GM21619 (cell line): Measurements from ENCODE around the gene IKZF4.
A peak's percentile ranks its signal among the peaks of the same experiment; 100 is the strongest.
"Not testable (repeated sequence)": the region's sequence is repeated elsewhere in the genome, so short reads cannot be mapped to it uniquely, and the experiment has no call there.

Source experiments
- ATAC-seq: cut with Tn5 transposase; IDR thresholded peaks from one replicate; pipeline ENCODE4 v1.9.1; 2021; ENCODE audit not compliant: unreplicated experiment

Gene IKZF4

DNA sequence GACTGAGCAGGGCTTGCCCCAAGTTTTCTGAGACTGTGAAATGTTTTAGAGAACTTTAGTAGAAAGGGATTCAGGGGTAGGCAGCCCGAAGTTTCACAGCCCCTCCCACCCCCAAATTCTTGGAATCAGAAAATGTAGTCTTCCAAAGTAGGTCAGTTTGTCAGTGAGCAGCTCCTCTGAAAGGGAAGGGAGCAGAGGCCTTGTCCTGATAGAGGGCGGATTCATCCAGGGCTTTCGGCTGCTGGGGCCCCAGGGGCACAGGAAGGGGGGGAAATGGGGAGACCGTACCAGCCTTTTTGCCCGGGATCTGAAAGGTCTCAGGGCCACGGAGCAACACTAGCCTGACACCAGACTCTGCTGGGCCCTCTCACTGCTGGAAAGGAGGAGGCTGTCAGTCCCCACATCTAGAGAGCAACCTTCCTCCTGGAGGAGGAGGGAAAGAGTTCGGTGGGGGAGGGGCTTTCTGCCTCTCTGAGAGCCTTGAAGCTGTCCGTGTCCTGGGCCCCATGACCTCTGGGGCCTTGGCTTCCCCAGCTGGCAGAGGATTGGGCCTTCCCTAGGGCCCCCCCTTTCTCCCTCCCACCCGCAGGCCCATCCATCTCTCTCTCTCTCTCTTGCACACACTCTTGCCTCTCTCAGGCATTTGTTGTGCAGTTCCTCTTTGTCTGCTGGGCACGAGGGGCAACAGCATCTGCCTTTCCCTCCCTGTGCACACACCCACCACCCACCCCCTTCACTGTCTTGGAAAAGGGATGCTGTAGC is at the start of gene IKZF4:
IKZF4 (plus strand) TSS at position 621 of the 762 bp plus-strand sequence. CDS start 451 bp downstream, outside the sequence.
- no peak for ATAC-seq

DNA sequence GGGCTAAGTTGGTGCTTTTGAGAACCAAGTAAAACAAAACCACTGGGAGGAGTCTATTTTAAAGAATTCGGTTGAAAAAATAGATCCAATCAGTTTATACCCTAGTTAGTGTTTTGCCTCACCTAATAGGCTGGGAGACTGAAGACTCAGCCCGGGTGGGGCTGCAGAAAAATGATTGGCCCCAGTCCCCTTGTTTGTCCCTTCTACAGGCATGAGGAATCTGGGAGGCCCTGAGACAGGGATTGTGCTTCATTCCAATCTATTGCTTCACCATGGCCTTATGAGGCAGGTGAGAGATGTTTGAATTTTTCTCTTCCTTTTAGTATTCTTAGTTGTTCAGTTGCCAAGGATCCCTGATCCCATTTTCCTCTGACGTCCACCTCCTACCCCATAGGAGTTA is 48.8 kb upstream of the IKZF4 start:
- no peak for ATAC-seq

DNA sequence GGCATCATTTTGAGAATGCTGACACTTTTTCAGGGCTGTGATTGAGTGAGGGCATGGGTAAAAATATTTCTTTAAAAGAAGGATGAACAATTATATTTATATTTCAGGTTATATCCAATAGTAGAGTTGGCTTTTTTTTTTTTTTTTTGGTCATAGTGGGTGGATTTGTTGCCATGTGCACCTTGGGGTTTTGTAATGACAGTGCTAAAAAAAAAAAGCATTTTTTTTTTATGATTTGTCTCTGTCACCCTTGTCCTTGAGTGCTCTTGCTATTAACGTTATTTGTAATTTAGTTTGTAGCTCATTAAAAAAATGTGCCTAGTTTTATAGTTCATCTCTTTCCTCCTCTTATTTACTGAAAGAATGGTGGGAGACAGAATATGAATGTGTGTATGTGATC is 48.4 kb upstream of the IKZF4 start:
- ATAC-seq, result no peak

DNA sequence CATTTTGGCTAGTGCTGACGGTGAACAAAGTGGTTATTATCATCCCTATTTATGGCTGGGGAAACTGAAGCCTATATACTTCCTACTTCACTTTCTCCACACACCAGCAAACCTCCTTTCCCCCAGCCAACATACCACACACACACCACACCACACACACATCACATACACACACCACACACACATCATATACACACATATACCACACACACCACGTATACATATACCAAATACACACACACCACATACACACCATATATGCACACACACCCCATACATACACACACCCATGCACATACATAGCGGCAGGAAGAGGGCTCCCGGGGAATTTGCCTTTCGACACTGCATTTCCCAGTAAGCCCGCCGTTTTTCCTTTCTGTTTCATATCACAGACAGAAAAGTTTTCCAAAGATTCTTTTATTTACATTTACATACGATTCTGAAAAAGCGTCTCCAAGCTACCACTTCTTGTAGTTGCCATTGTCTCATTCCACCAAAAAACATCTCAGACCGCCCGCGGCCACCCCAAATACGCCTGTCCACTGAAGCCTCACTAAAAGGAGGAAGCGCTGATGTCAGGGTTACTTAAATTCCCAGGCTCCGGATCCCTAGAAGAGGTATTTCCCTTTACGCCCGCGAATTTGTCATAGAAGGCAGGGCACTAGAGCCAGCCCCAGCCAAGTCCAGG is 47.8 kb upstream of the IKZF4 start:
- no peak for ATAC-seq

DNA sequence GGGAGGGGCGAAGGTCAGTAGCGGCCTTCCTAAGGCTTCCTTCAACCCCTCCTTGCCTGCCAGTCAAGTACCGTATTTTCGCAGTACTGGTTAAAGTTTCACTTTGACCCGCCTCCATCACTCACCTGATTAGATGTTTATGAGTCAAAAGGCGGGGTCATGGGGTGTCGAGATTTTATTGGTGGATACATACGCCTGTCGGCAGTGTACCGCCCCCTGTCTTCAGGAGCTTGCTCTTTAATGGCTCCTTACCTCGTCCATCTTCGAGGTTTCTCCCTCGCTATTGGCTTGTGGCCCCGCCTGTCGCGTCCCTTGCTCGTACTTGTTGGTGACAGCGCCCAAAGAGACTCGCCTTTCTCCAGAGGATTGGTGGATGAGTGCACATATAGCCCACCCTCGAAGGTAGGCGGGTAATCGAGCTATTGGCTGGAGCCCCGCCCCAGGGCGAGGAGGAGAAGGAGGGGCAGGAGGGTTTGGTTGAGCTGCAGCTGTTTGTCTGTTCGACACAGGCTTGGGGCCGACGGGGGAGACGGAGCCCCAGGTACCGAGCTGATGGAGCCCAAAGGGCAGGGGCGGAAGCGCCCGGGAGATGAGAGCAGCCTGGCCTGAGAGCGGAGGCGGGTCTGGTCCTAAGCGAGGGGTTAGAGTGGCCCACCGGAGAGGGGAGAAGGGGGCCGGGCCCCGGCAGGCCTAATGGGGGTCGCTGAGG is 47.1 kb upstream of the IKZF4 start, which contains the start of gene RAB5B:
RAB5B (plus strand) TSS at position 480 of the 709 bp plus-strand sequence. CDS start 12,883 bp downstream, outside the sequence.
- peak; percentile 92 for ATAC-seq

DNA sequence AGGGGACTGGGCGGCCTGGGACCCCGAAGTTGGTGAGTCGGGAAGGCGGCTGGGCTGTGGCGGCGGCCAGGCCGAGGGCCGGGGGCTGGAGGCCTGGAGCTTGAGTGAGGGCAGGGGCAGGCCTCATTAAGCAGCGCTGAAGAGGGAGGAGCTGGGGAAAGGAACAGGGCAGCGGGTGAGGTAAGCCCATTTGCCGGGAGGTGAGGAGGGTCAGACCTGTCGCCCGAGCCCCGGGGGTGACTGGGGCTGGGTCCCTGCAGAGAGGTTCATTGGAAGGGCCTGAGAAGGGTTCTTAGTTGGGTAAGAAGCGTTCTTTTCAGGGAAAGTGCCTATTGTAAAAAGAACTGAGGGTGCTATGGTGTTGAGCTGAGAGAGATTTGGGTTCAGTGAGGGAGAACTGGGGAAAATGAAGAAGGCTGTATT is 46.5 kb upstream of the IKZF4 start:
- ATAC-seq, result peak; percentile 8

DNA sequence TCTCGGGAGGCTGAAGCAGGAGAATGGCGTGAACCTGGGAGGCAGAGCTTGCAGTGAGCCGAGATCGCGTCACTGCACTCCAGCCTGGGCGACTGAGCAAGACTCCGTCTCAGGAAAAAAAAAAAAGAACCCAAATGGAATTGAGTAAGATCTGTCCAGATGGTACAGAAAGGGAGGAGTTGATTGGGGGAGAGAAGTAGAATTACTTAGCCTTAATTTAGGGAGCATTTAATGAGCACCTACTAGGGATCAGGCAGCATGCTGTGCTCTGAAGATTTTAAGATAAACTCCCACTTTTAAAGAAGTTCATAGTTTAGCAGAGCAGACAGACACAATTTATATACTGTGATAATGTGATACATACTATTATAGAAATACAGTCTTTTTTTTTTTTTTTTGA is 42.5 kb upstream of the IKZF4 start:
- ATAC-seq, result no peak

DNA sequence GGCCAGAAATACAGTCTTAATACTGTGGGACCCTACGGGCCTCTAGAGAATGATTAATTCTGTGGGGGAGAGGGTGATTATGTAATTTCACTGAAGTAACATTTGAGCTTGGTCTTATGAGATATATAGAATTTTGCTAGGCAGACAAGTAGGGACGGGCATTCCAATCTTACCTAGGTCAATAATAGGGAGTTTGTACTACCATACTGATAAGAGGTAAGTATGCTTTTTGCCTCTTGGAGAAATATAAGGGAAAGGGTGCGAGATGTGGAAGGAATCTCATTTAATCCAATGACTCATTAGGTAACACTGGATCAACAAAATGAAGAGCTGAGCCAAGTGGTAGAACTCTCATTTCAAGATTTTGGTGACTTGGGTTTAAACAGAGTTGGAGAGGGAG is 41.8 kb upstream of the IKZF4 start:
- no peak for ATAC-seq

DNA sequence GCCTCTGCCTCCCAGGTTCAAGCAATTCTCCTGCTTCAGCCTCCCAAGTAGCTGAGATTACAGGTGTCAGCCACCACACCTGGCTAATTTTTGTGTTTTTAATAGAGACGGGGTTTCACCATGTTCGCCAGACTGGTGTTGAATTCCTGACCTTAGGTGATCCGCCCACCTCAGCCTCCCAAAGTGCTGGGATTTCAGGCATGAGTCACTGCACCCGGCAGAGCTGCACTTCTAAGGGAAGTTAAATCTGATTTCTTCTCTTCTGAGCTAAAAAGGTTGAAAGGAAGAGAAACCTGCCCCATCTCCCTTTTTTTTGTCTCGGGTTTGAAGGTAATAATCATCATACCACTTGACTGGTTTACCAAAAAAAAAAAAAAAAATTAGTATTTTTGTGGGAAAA is 39.0 kb upstream of the IKZF4 start:
- not testable (repeated sequence) for ATAC-seq

DNA sequence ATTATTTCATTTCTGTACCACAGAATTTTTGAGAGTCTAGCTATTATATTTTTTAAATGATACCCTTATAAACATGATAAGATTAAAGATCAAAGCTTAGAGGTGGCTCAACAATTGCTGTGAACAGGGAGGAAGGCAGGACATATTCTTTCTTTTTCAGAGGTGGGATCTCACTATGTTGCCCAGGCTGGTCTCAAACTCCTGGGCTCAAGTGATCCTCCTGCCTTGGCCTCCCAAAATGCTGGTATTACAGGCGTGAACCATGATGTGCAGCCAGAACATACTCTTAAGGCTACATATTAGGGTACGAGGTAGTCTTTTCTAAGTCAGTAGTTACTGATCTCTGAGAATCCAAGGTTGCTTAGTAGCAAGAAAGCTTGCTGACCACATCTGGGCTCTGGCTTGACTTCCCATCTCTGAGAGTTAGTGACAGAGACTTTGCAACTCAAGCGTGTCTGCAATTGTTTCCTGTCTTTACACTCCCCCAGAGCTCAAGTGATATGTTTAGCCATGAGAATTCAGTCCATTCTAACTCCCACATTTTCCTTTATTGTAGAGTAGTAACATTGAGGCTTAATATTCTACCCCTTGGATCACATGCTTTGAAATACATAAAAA is 38.4 kb upstream of the IKZF4 start:
- peak; percentile 86 for ATAC-seq

DNA sequence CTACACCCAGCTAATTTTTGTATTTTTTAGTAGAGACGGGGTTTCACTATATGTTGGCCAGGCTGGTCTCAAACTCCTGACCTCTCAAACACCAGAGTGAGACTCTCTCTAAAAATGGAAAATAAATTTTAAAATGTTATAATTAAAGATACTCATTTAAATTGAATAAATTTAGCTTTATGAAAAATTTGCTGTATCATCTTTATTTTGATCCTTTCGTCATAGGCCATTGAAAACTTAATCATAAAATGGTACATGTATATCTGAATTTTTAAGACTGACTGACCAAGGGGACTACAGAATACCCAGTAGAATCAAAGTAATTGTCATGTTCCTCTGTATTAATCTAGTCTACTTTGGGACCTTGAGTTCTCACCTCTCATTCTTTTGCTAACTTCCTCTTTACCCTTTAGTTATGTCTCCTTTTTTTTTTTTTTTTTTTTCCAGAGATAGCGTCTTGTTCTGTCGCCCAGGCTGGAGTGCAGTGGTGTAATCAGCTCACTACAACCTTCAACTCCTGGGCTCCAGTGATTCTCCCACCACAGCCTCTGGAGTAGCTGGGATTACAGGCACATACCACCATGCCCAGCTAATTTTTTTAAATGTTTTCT is 37.5 kb upstream of the IKZF4 start:
- no peak for ATAC-seq

DNA sequence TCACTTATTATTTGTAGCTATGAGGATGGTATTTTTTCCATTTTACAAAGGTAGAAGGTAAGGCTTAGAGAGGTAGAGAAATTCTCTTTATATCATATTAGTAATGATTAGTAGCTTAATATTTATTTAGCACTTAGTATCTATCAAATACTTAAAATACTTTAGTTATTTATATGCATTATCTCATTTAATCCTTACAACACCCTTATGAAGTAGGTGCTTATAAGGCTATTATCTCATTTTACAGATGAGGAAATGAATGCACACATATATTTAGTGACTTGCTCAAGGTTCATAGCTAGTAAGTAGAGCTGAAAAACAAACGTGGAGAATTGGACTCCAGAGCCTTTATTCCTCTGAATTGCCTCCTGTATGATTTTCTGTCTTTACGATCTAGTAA is 36.0 kb upstream of the IKZF4 start:
- no peak for ATAC-seq

DNA sequence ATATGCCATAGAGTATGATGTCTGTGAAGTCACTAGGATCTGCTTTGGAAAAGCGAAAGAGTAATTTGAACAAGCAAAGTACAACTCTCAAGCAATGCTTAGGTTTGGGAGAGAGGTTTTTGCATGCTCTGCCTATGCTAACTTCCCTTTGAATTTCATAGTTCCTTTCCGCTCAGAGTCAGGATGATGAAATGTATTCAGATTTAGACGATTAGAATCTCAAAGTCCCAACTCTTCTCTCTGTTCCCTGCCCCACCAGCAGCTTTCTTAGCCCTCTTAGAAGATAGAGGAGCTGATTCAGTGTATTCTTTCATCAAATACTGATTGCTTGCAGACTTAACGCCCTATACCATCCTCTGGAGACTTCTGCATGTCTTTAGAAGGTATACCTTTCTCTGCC is 35.5 kb upstream of the IKZF4 start:
- ATAC-seq, result no peak

DNA sequence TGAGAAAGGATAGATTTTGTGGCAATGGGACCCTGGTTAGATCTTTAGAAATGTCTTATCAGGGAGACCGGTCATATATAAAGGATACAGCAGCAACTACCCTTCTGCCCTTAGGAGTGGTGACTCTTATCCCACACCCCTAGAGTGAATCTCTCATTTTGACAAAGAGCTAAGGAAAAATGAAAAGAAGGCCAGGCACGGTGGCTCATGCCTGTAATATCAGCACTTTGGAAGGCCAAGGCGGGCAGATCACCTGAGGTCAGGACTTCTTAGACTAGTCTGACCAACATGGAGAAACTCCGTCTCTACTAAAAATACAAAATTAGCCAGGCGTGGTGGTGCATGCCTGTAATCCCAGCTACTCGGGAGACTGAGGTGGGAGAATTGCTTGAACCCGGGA is 34.9 kb upstream of the IKZF4 start:
- not testable (repeated sequence) for ATAC-seq

DNA sequence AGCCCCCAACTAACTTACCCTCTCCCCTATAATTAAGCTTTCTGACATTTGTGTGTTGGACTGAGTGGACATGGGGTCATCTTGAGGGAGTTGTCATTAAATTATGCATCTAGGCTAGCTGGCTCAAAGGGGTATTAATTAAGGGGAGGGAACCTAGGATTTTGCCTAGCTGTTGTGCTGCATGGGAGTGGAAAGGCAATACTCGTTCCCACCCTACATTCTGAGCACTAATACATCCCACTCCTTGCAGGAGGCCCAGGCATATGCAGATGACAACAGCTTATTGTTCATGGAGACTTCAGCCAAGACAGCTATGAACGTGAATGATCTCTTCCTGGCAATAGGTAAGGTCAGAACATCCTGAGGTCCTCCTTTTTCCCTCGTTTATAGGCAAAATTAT is 29.7 kb upstream of the IKZF4 start:
- ATAC-seq, result no peak

DNA sequence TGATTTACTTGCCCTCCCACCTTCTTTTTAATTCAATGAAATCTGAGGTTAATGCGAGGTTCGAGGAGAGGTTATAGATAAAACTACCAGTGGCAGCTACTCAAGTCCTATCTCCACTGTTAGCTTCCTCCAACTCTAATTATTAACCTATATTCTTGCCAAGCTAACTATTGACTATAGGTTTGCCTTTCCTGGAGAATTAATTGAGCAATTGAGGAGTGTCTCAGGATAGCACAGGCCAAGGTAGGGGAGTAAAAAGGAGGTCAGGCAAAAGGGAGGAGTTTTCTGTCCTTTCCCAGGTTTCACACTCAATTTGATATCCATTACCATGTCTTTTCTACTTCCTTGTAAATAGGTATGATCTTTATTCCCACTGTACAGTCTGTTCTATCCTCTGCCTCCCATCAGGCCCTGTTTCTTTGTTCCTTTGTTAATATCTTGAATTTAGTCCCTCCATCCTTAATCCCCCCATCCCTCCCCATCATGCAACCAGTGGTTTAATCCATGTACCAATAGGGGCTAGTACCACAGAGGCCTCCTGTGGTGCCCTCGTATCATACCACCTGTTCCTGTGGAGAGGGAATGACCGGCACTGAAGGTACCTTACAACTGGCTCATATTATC is 27.5 kb upstream of the IKZF4 start:
- ATAC-seq, result no peak

DNA sequence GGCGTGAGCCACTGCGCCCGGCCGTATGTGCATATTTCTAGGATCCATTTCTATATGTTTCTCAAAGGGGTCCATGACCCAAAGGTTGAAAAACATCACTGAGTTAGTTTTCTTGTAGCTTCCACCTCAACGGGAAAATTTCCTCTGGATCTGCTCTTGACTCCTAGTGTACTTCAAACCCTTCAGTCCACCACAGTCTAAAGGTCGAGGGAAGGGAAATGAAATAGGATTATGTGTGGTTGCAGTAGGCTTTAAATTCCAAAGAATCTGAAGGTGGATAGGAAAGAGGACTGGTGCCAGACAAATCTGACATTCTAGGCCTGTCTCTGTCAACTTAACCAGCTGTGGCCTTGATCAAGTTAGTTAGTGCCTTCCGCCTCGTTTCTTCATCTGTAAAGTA is 25.5 kb upstream of the IKZF4 start:
- no peak for ATAC-seq

DNA sequence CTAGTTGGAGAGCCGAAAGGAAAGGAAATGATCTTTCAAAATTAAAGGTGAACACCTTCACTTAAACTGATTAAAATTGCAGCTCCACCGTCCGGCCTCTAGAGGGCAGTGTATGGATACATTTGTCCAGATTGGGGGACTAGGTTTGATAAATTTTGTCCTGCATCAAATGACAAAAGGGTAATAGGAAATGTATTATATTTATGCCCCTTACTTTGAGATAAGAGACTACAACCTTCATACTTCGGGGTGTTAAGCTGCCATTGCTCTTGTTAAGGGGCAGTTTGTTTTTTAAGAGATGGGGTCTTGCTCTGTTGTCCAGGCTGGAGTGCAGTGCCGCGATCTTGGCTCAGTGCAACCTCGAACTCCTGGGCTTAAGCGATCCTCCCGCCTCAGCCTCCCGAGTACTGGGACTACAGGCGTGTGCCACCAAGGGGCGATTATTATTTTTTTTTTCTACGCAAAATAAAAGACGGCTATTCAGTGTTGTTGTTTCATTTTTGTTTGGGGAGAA is 24.6 kb upstream of the IKZF4 start:
- ATAC-seq, result no peak

DNA sequence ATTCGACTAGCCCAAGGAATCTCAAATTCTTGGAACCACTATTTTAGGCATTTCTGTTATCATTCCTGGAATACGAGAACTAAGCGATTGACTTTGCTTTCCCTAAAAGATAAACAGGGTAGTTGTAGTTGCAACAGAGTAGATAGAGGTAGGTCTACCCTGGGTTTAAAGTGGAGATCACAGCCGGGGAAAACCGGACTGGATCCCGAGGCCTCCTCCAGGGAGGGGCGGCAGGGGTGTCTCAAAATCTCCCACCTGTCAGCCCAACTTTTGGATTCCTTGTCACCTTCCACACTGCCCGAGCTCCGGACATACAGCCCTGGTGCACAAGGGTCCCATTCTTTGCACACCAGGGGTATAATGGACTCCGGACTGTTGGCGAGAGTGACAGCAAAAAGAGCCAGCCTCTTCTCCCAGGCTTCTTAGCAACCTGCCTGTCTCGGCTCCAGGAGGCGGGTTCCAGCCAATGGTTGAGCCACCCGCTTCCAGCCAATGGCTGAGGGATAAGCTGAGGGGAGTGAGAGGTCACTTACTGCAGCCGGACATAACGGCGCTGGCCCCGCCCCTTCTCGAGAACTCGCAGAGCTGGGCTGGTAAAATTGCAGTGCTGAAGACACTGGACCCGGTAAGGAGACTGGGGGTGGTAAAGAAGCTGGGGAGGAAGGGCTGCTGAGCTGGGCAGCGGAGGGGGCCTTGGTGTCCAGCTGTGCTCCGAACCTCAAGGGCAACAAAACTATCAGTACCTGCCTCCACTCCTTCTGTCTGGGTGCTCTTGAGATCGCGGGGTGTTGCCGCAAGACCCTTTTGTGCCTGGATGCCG is 23.9 kb upstream of the IKZF4 start, which contains the start of gene SUOX:
SUOX (plus strand) TSS at position 562 of the 820 bp plus-strand sequence. CDS start 4,946 bp downstream, outside the sequence.
- peak; percentile 99 for ATAC-seq
